GM12878 (cell line): ENCODE data around the gene HSCB. TPM values are rescaled to one million over a fixed set of nuclear protein-coding genes. Genes with fewer than 3 reads are reported as not detected.

Experiments
- ATF7 ChIP-seq: fragments of 450-650 bp; IDR thresholded peaks from 2 replicates; pipeline ENCODE4 v1.6.1; 2016; ENCODE audit warnings: low read depth, mild to moderate bottlenecking
- CHD4 ChIP-seq: fragments of 200-600 bp; sonication (generic); IDR thresholded peaks from 2 replicates; pipeline ENCODE4 v1.6.1; 2016; ENCODE audit warnings: mild to moderate bottlenecking
- DPF2 ChIP-seq: fragments of 450-650 bp; IDR thresholded peaks from 2 replicates; pipeline ENCODE4 v1.6.1; 2017; ENCODE audit warnings: mild to moderate bottlenecking
- ELK1 ChIP-seq: IDR thresholded peaks from 2 replicates; pipeline ENCODE4 v1.6.1; 2012; ENCODE audit warnings: low read depth, low read length, improper control_type of control experiment
- EP300 ChIP-seq, 2 experiments: fragments of 150-350 bp in 1 of 2; IDR thresholded peaks; 2 replicates each; pipeline ENCODE4 v1.6.1; 2011 to 2012; ENCODE audit warnings: low read depth in 2 of 2, low read length in 2 of 2, borderline replicate concordance in 1 of 2, improper control_type of control experiment in 1 of 2, inconsistent platforms in 1 of 2; ENCODE audit not compliant: control insufficient read depth in 1 of 2
- GABPA ChIP-seq: IDR thresholded peaks from 2 replicates; pipeline ENCODE4 v1.6.1; 2014; ENCODE audit warnings: antibody characterized with exemption, low read depth, mild to moderate bottlenecking, inconsistent platforms
- HDAC6 ChIP-seq: fragments of 200-600 bp; sonication (generic); IDR thresholded peaks from one replicate; pipeline ENCODE4 v1.8.0; 2017; ENCODE audit warnings: antibody characterized with exemption; ENCODE audit not compliant: unreplicated experiment
- HDGF ChIP-seq: fragments of 450-650 bp; IDR thresholded peaks from 2 replicates; pipeline ENCODE4 v1.6.1; 2016; ENCODE audit warnings: antibody characterized with exemption
- NFIC ChIP-seq: IDR thresholded peaks from 2 replicates; pipeline ENCODE4 v1.6.1; 2012; ENCODE audit warnings: low read depth, mild to moderate bottlenecking, inconsistent platforms, low read length, moderate library complexity
- NKRF ChIP-seq: fragments of 450-650 bp; conservative IDR thresholded peaks from 2 replicates; pipeline ENCODE4 v1.6.1; 2017; ENCODE audit warnings: mild to moderate bottlenecking, moderate library complexity
- NR2C1 ChIP-seq: fragments of 450-650 bp; IDR thresholded peaks from 2 replicates; pipeline ENCODE4 v1.6.1; 2017; ENCODE audit warnings: antibody characterized with exemption, mild to moderate bottlenecking, moderate library complexity
- PAX5 ChIP-seq: IDR thresholded peaks from 2 replicates; pipeline ENCODE4 v1.6.1; 2011; ENCODE audit warnings: low read depth, low read length, borderline replicate concordance
- RELA ChIP-seq: fragments of 450-650 bp; IDR thresholded peaks from 2 replicates; pipeline ENCODE4 v1.8.0; 2014; ENCODE audit warnings: borderline replicate concordance; ENCODE audit not compliant: partially characterized antibody
- SKIL ChIP-seq: fragments of 450-650 bp; IDR thresholded peaks from 2 replicates; pipeline ENCODE4 v1.6.1; 2017; ENCODE audit warnings: mild to moderate bottlenecking, low read depth, inconsistent platforms; ENCODE audit not compliant: poor library complexity, severe bottlenecking
- SMAD1 ChIP-seq: fragments of 450-650 bp; IDR thresholded peaks from 2 replicates; pipeline ENCODE4 v1.6.1; 2018; ENCODE audit warnings: mild to moderate bottlenecking, low read depth; ENCODE audit not compliant: partially characterized antibody
- ZNF207 ChIP-seq: fragments of 450-650 bp; IDR thresholded peaks from 2 replicates; pipeline ENCODE4 v1.6.1; 2014; ENCODE audit warnings: antibody characterized with exemption, mild to moderate bottlenecking, borderline replicate concordance
- ZNF592 ChIP-seq: fragments of 450-650 bp; IDR thresholded peaks from 2 replicates; pipeline ENCODE4 v1.6.1; 2017; ENCODE audit warnings: mild to moderate bottlenecking, moderate library complexity
- polyA plus RNA-seq, 11 experiments: library from polyadenylated mRNA; depleted of rRNA in 4 of 11; unstranded in 6 of 11; stranded (reverse) in 5 of 11; fragments of >200 nt; fragmentation: Nextera tagmentation in 4 of 11; fragmentation: Illumina TruSeq in 1 of 11; extraction: Ambion mirVana in 4 of 11; extraction: Trizol in 1 of 11; gene quantifications; 1 replicate in 1 of 11; 2 replicates in 10 of 11; pipeline versions ENCODE4 v1.2.1 to v1.2.3, GENCODE V29; 2011 to 2016; ENCODE audit warnings: inconsistent platforms in 2 of 11, missing spikeins in 2 of 11, low read depth in 1 of 11
- total RNA-seq, 4 experiments: library from RNA; depleted of rRNA in 3 of 4; stranded (reverse); fragments of >200 nt in 3 of 4; fragmentation: Illumina TruSeq in 1 of 4; extraction: Trizol in 1 of 4; gene quantifications; 2 replicates each; pipeline versions ENCODE4 v1.2.1 to v1.2.3, GENCODE V29; 2013 to 2021

Gene HSCB
- total and polyA plus RNA-seq, 10 of the 15 experiments (the other 5 are each of a cell fraction or from before 2014, with no cell fraction given) = 10.6 to 28.4 (median 20.8) TPM

- TF ChIP-seq ZNF207 (peak; percentile 49; the same call in 1 of the 2 replicates), ZNF592 (peak; percentile 48; the same call in 1 of the 2 replicates), DPF2 (peak; percentile 68; the same call in 1 of the 2 replicates), SKIL (peak; percentile 24), HDAC6 (peak; percentile 90), PAX5 (peak; percentile 48; the same call in 1 of the 2 replicates), SMAD1 (no peak), EP300 (IDR thresholded peaks at IDR 0.05; ENCODE audit: borderline replicate concordance in 1 of 2, control insufficient read depth in 1 of 2, low read depth in 2 of 2, low read length in 2 of 2) (no peak), ELK1 (no peak), GABPA (no peak), NFIC (no peak), HDGF (no peak), RELA (peak; percentile 37), NR2C1 (0 out of 2 replicates have a peak, but pooled peaks have one; percentile 30), NKRF (peak; percentile 78), CHD4 (no peak), ATF7 (no peak)
Observed at GRCh38 chr22:28800308-28801041, 58.6 kb downstream of the HSCB start, which contains the start of gene XBP1 (continued).
